GM12891 (cell line): Measurements from ENCODE around the gene JOSD2.
A peak's percentile ranks its signal among the peaks of the same experiment; 100 is the strongest.

Experiments used
- DNase-seq: peaks from one replicate; pipeline ENCODE4 v3.0.0; 2011; ENCODE audit warnings: low spot score; ENCODE audit not compliant: insufficient read length
- FAIRE-seq: peaks from 2 replicates; lab custom pipeline; 2011; peaks lifted over from hg19 to GRCh38; lab: Jason Lieb, UNC
- PAX5 ChIP-seq: IDR thresholded peaks from 2 replicates; pipeline ENCODE4 v1.6.1; 2011; ENCODE audit warnings: low read length, moderate library complexity, mild to moderate bottlenecking; ENCODE audit not compliant: insufficient read depth, severe bottlenecking
- POLR2A ChIP-seq: IDR thresholded peaks from 2 replicates; pipeline ENCODE4 v1.6.1; 2011; ENCODE audit warnings: low read depth, low read length, control low read depth
- POLR2AphosphoS5 ChIP-seq: IDR thresholded peaks from 2 replicates; pipeline ENCODE4 v1.6.1; 2011; ENCODE audit warnings: low read depth, low read length, control low read depth
- POU2F2 ChIP-seq: IDR thresholded peaks from 2 replicates; pipeline ENCODE4 v1.6.1; 2011; ENCODE audit warnings: low read depth, mild to moderate bottlenecking, control low read depth, low read length, moderate library complexity
- SPI1 ChIP-seq: IDR thresholded peaks from 2 replicates; pipeline ENCODE4 v1.6.1; 2011; ENCODE audit warnings: low read depth, low read length, control low read depth
- TAF1 ChIP-seq: IDR thresholded peaks from 2 replicates; pipeline ENCODE4 v1.6.1; 2011; ENCODE audit warnings: low read depth, low read length, control low read depth

The JOSD2 gene

GRCh38 chr19:50466706-50467039, 44.3 kb downstream of the JOSD2 start:
- TF ChIP-seq SPI1: no peak
- no peak for TF ChIP-seq POLR2AphosphoS5
- TF ChIP-seq TAF1: no peak
- no peak for TF ChIP-seq PAX5
- TF ChIP-seq POU2F2: no peak
- no peak for TF ChIP-seq POLR2A
- DNase-seq: no peak
- FAIRE-seq: no peak

- no peak for DNase-seq
- TF ChIP-seq TAF1 (no peak), PAX5 (no peak), POLR2AphosphoS5 (no peak), POLR2A (no peak), POU2F2 (no peak)
Observed at GRCh38 chr19:50465986-50466705, 44.8 kb downstream of the JOSD2 start.

GRCh38 chr19:50465000-50465399, 46.0 kb downstream of the JOSD2 start:
- TF ChIP-seq SPI1: no peak
- no peak for FAIRE-seq
- no peak for DNase-seq

More at GRCh38 chr19:50465986-50466705, 44.8 kb downstream of the JOSD2 start:
- no peak for FAIRE-seq

GRCh38 chr19:50464348-50464747, 46.6 kb downstream of the JOSD2 start:
- TF ChIP-seq TAF1: no peak
- no peak for TF ChIP-seq POLR2AphosphoS5
- no peak for TF ChIP-seq SPI1
- no peak for TF ChIP-seq PAX5
- no peak for TF ChIP-seq POU2F2
- TF ChIP-seq POLR2A: no peak
- no peak for FAIRE-seq
- no peak for DNase-seq

GRCh38 chr19:50462970-50463369, 48.0 kb downstream of the JOSD2 start:
- no peak for TF ChIP-seq POLR2AphosphoS5
- FAIRE-seq: no peak

GRCh38 chr19:50461066-50461875, 49.7 kb downstream of the JOSD2 start:
- DNase-seq (peak; percentile 85), FAIRE-seq (peak; percentile 95)
- no peak for TF ChIP-seq PAX5
- TF ChIP-seq POLR2AphosphoS5: no peak
- TF ChIP-seq POLR2A: no peak
- TF ChIP-seq POU2F2: no peak
- TF ChIP-seq TAF1: no peak
- TF ChIP-seq SPI1: no peak

More at GRCh38 chr19:50462970-50463369, 48.0 kb downstream of the JOSD2 start:
- no peak for DNase-seq

- FAIRE-seq (peak; percentile 78), DNase-seq (peak; percentile 84)
- TF ChIP-seq POLR2A: no peak
- no peak for TF ChIP-seq POLR2AphosphoS5
- 0 out of 2 replicates have a peak, but pooled peaks have one; percentile 1 for TF ChIP-seq SPI1
- TF ChIP-seq TAF1: no peak
- TF ChIP-seq PAX5: no peak
- TF ChIP-seq POU2F2: no peak
Observed at GRCh38 chr19:50460161-50460765, 50.7 kb downstream of the JOSD2 start.

GRCh38 chr19:50459638-50460037, 51.4 kb downstream of the JOSD2 start:
- no peak for DNase-seq
- no peak for FAIRE-seq
- no peak for TF ChIP-seq TAF1
- TF ChIP-seq SPI1: 0 out of 2 replicates have a peak, but pooled peaks have one; percentile 36

GRCh38 chr19:50459067-50459456, 51.9 kb downstream of the JOSD2 start:
- FAIRE-seq: no peak
- no peak for DNase-seq
- TF ChIP-seq PAX5: no peak
- no peak for TF ChIP-seq SPI1
- no peak for TF ChIP-seq POU2F2
- no peak for TF ChIP-seq TAF1
- TF ChIP-seq POLR2A: no peak
- no peak for TF ChIP-seq POLR2AphosphoS5

GRCh38 chr19:50458396-50459066, 52.5 kb downstream of the JOSD2 start:
- DNase-seq (no peak), FAIRE-seq (no peak)
- TF ChIP-seq TAF1: no peak
- no peak for TF ChIP-seq SPI1
- TF ChIP-seq POLR2A: no peak
- no peak for TF ChIP-seq POLR2AphosphoS5
- no peak for TF ChIP-seq POU2F2
- no peak for TF ChIP-seq PAX5
